Ovary (tissue), 9 donors: ENCODE data around the gene METTL5. TPM values are rescaled to one million over a fixed set of nuclear protein-coding genes. Genes with fewer than 3 reads are reported as not detected.

Source experiments
- DNase-seq, 5 donors: peaks; one replicate each; pipeline ENCODE4 v3.0.0-alpha.2; 2019 to 2020
- H3K27ac ChIP-seq, 2 donors: fragments of 200-600 bp; one replicate each; pipeline versions ENCODE4 v1.5.1 to v1.8.0; 2019 to 2022
- H3K27me3 ChIP-seq: fragments of 200-600 bp; one replicate; pipeline ENCODE4 v1.8.0; 2022
- H3K36me3 ChIP-seq: fragments of 200-600 bp; sonication (generic); one replicate; pipeline ENCODE4 v1.5.1; 2019
- H3K4me1 ChIP-seq: one replicate; pipeline ENCODE4 v1.8.1; 2013; ENCODE audit warnings: mild to moderate bottlenecking, moderate library complexity; ENCODE audit not compliant: insufficient read depth
- H3K4me3 ChIP-seq: fragments of 200-600 bp; sonication (generic); one replicate; pipeline ENCODE4 v1.5.1; 2017
- H3K9me3 ChIP-seq, 2 donors: fragments of 200-600 bp in 1 of 2; sonication (generic) in 1 of 2; one replicate each; pipeline versions ENCODE4 v1.5.1 to v1.8.1; 2013 to 2019; ENCODE audit warnings: mild to moderate bottlenecking in 1 of 2, moderate library complexity in 1 of 2
- EP300 ChIP-seq: sonication (generic); formaldehyde crosslinking; IDR thresholded peaks from one replicate; pipeline ENCODE4 v1.6.1; 2017; ENCODE audit warnings: antibody characterized with exemption
- POLR2A ChIP-seq: fragments of 450-650 bp; IDR thresholded peaks from one replicate; pipeline ENCODE4 v1.6.1; 2017; ENCODE audit warnings: antibody characterized with exemption, mild to moderate bottlenecking, moderate library complexity
- WGBS, 3 donors: extraction: QIAGEN DNeasy Blood & Tissue Kit in 1 of 3; methylation state at CpG; one replicate each; pipeline versions ENCODE4 v1.1.5 to v1.1.7; 2013 to 2017; 5-methylcytosine and 5-hydroxymethylcytosine counted together
- intact Hi-C, 4 donors: fragments of 100-400 bp; cut with DNase I; formaldehyde crosslinking; loops; one replicate each; pipeline versions ENCODE4 v1.11.0 to v1.15.1; 2022 to 2023
- polyA plus RNA-seq, 2 donors: library from polyadenylated mRNA; stranded (reverse); fragments of 200-250 nt in 1 of 2; fragments of 350-450 nt in 1 of 2; fragmentation: Illumina TruSeq in 1 of 2; extraction: RNeasy Lipid Tissue Mini Kit (QIAGEN cat#74804) in 1 of 2; gene quantifications; one replicate each; pipeline ENCODE4 v1.2.3, GENCODE V29; 2013 to 2014
- total RNA-seq, 7 donors: library from RNA; depleted of rRNA in 2 of 7; stranded (reverse); fragments of >200 nt in 2 of 7; fragmentation: NEBNext Ultra II Directional in 3 of 7; extraction: Animal tissue kit (Norgen Biotek cat#: 25700) in 3 of 7; gene quantifications; one replicate each; pipeline versions ENCODE4 v1.1.0 to v1.2.4, GENCODE V29; 2016 to 2023
- TF ChIP-seq, protein P1 (sequence below), 3 donors: fragments of 450-650 bp in 2 of 3; fragments of 200-600 bp in 1 of 3; IDR thresholded peaks; one replicate each; pipeline versions ENCODE4 v1.5.1 to v1.8.0; 2016 to 2022; ENCODE audit warnings: antibody characterized with exemption in 3 of 3, mild to moderate bottlenecking in 1 of 3
- donor health status: DM: no; HTN: no; CAD: no; lungs with moderate emphysema.
- donor health status: DM: no; HTN: no; CAD: no.
- donor health status: Bipolar disorder and iron deficiency.
- donor health status: DM: yes; HTN: yes; CAD: no.
- donor health status: DM: no; HTN: no; CAD: no.
- donor health status: DM: yes; HTN: yes; CAD: no.

METTL5 gene
- total and polyA plus RNA-seq, 9 donors: 19.9 to 44.0 (median 29.8) TPM

- TF ChIP-seq EP300: no peak
- no peak for TF ChIP-seq POLR2A
- TF ChIP-seq, protein P1, sequence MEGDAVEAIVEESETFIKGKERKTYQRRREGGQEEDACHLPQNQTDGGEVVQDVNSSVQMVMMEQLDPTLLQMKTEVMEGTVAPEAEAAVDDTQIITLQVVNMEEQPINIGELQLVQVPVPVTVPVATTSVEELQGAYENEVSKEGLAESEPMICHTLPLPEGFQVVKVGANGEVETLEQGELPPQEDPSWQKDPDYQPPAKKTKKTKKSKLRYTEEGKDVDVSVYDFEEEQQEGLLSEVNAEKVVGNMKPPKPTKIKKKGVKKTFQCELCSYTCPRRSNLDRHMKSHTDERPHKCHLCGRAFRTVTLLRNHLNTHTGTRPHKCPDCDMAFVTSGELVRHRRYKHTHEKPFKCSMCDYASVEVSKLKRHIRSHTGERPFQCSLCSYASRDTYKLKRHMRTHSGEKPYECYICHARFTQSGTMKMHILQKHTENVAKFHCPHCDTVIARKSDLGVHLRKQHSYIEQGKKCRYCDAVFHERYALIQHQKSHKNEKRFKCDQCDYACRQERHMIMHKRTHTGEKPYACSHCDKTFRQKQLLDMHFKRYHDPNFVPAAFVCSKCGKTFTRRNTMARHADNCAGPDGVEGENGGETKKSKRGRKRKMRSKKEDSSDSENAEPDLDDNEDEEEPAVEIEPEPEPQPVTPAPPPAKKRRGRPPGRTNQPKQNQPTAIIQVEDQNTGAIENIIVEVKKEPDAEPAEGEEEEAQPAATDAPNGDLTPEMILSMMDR (IDR thresholded peaks at IDR 0.05): no peak
- intact Hi-C loops: no loop called here
- H3K27ac ChIP-seq: no peak overlapping the region
- no peaks in the 10 kb centered on the region for H3K27me3 ChIP-seq
- no peaks in the 10 kb centered on the region for H3K36me3 ChIP-seq
- H3K9me3 ChIP-seq: no peaks in the 10 kb centered on the region
- 53 to 73% (median 66%) methylated on average over 1 of the region's 1 CpG for WGBS, 3 donors
- no peak overlapping the region for H3K4me3 ChIP-seq
- no peak for DNase-seq
- no peaks in the 10 kb centered on the region for H3K4me1 ChIP-seq
Observed at GRCh38 chr2:169815849-169816248, 8.9 kb downstream of the METTL5 start.

DNA sequence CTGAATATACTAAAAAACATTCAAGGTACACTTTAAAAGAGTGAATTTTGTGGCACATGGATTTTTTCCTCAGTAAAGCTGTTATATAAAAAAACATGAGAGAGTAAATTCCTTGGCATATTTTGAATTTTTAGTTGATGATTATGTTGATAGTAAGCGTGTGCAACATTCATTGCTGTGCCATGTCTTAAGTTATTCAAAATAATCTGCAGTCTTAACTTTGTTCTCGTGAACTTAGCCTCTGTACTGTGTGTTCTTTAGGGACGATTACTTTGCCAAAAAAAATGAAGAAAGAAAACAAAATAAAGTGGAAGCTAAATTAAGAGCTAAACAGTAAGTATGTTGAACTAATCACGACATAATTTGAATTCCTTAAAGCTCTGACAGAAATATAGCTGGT is 16.5 kb downstream of the METTL5 start:
- no peak for DNase-seq
- H3K9me3 ChIP-seq: no peaks in the 10 kb centered on the region
- no peaks in the 10 kb centered on the region for H3K4me1 ChIP-seq
- no peaks in the 10 kb centered on the region for H3K36me3 ChIP-seq
- H3K27me3 ChIP-seq: no peaks in the 10 kb centered on the region
- intact Hi-C loops: no loop called here
- TF ChIP-seq, protein P1 (IDR thresholded peaks at IDR 0.05): no peak
- TF ChIP-seq EP300 (no peak), POLR2A (no peak)
- no peak overlapping the region for H3K4me3 ChIP-seq
- WGBS, 3 donors: 4 to 21% (median 10%) methylated on average over 4 of the region's 4 CpGs
- H3K27ac ChIP-seq: no peak overlapping the region

- H3K9me3 ChIP-seq: no peaks in the 10 kb centered on the region
- H3K27ac ChIP-seq: no peak overlapping the region
- H3K36me3 ChIP-seq: no peaks in the 10 kb centered on the region
- no peak overlapping the region for H3K4me3 ChIP-seq
- TF ChIP-seq POLR2A: no peak
- no peak for DNase-seq
- no peaks in the 10 kb centered on the region for H3K4me1 ChIP-seq
- H3K27me3 ChIP-seq: no peaks in the 10 kb centered on the region
- intact Hi-C loops: no loop called here
Observed at GRCh38 chr2:169806586-169806985, 18.1 kb downstream of the METTL5 start.

DNA sequence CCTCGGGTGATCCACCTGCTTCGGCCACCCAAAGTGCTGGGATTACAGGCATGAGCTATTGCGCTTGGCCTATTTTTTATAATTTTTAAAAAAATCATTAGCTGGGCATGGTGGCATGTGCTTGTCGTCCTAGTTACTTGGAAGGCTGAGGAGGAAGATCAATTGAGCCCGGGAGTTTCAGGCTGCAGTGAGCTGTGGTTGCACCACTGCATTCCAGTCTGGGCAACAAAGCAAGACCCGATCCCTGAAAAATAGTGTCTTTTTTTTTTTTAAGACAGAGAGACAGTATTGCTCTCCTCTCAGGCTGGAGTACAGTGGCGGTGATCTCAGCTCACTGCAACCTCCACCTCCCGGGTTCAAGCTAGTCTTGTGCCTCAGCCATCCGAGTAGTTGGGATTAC is 21.2 kb downstream of the METTL5 start:
- DNase-seq: no peak
- Histone ChIP-seq H3K4me3 (no peak overlapping the region), H3K4me1 (peaks cover 2% of the 10 kb centered on the region), H3K36me3 (no peaks in the 10 kb centered on the region), H3K9me3 (no peaks in the 10 kb centered on the region), H3K27ac (no peak overlapping the region), H3K27me3 (no peaks in the 10 kb centered on the region)
- intact Hi-C loops: no loop called here
- WGBS, 3 donors: 90 to 92% (median 92%) methylated on average over 9 of the region's 9 CpGs
- TF ChIP-seq, protein P1 (IDR thresholded peaks at IDR 0.05): no peak
- no peak for TF ChIP-seq EP300
- no peak for TF ChIP-seq POLR2A

DNA sequence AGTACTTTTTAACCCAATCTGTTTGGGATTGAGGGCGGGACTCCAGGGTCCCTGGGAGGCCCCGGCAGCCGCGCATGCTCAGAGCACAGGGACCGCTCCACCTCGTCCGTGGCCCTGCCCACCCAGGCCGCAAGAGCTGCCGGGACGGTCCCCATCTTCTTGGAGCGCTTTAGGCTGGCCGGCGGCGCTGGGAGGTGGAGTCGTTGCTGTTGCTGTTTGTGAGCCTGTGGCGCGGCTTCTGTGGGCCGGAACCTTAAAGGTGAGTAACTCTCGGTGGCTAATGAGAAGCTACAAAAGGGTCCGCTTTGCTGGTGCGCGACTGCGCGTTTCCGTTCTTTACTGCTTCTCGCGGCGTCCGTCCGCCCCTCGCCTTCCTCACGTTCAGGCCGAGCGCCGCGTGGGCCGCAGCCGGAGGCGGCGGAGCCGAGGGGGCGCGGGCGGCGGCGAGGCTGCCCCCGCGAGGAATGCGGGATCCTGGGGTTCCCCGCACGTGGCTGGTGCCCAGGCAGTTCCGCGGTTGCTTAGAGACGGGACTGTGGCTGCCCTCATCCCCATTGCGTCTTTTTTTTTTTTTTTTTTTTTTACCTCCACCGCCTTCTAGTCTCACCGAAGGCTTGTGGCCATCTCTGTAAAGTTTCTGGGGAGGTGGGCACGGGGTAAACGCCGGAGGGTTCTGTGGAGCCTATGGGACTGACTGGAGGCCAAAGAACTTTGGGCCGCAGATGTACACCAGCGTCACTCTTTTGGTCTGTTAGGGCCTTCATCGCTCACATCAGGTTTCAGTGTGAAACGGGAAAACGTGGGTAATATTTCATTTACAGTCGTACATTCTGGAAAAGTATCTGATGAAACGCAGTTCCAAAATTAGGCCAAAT is 25.8 kb downstream of the METTL5 start, which contains the start of gene SSB:
TSS of gene SSB (plus strand) at position 154 of the 875 bp plus-strand sequence. CDS start 2,090 bp downstream, outside the sequence.
- Histone ChIP-seq H3K9me3 (no peaks in the 10 kb centered on the region), H3K36me3 (no peaks in the 10 kb centered on the region), H3K27ac (peak within 1 kb of the TSS; percentile 23 to 80), H3K4me1 (peaks cover 2% of the 10 kb centered on the region), H3K27me3 (no peaks in the 10 kb centered on the region), H3K4me3 (peak within 1 kb of the TSS; percentile 71)
- 1% methylated on average over 65 to 67 of the region's 67 CpGs for WGBS, 3 donors
- intact Hi-C loops: no loop called here
- DNase-seq: peak; percentile 91 to 95 (median 92)
- TF ChIP-seq POLR2A: peak; percentile 79
- TF ChIP-seq, protein P1 (IDR thresholded peaks at IDR 0.05): no peak
